ENCODE data around the gene ISCU.
"Not testable (repeated sequence)": the region's sequence is repeated elsewhere in the genome, so short reads cannot be mapped to it uniquely, and the experiment has no call there.

ISCU gene

GRCh38 chr12:108547686-108548085 lies 14.7 kb upstream of the ISCU start:
- DNase-seq: no peak

- no peak for DNase-seq
These were observed 13.4 kb upstream of the ISCU start for GRCh38 chr12:108548954-108549521.

GRCh38 chr12:108551535-108551934 lies 10.9 kb upstream of the ISCU start:
- DNase-seq: no peak

- DNase-seq: no peak
These were observed 8.6 kb upstream of the ISCU start for GRCh38 chr12:108553799-108554198.

- DNase-seq: not testable (repeated sequence)
These were observed 7.0 kb upstream of the ISCU start for GRCh38 chr12:108555383-108555782.

GRCh38 chr12:108559007-108559655 lies 3.3 kb upstream of the ISCU start:
- DNase-seq: no peak

- DNase-seq: no peak
These were observed 2.6 kb upstream of the ISCU start for GRCh38 chr12:108559748-108560147.

GRCh38 chr12:108560321-108560721 lies 2.1 kb upstream of the ISCU start:
- no peak for DNase-seq

GRCh38 chr12:108560752-108561719 lies 1.4 kb upstream of the ISCU start, which contains the start of gene SART3:
TSS of gene SART3 (minus strand) at chr12:108561173. CDS start at chr12:108561154, 19 bp downstream.
- peak; percentile 89 for DNase-seq

- no peak for DNase-seq
These were observed 496 bp upstream of the ISCU start for GRCh38 chr12:108561852-108562347.

GRCh38 chr12:108563136-108563803 lies 874 bp downstream of the ISCU start:
- peak; percentile 91 for DNase-seq

GRCh38 chr12:108563804-108564151 lies 1.4 kb downstream of the ISCU start:
- no peak for DNase-seq

- DNase-seq: no peak
These were observed 2.3 kb downstream of the ISCU start for GRCh38 chr12:108564724-108565123.

- DNase-seq: no peak
These were observed 2.8 kb downstream of the ISCU start for GRCh38 chr12:108565146-108565545.

- DNase-seq: no peak
These were observed 3.6 kb downstream of the ISCU start for GRCh38 chr12:108565976-108566375.

GRCh38 chr12:108566452-108566851 lies 4.1 kb downstream of the ISCU start:
- no peak for DNase-seq

GRCh38 chr12:108567406-108568337 lies 5.3 kb downstream of the ISCU start:
- DNase-seq: no peak

GRCh38 chr12:108568338-108569154 lies 6.2 kb downstream of the ISCU start:
- DNase-seq: no peak

- no peak for DNase-seq
These were observed 8.6 kb downstream of the ISCU start for GRCh38 chr12:108570743-108571608.

Measured in femur (tissue), 1 donor.